MCF 10A (cell line): ENCODE results near the gene LRMDA. TPM values are rescaled to one million over a fixed set of nuclear protein-coding genes. Genes with fewer than 3 reads are reported as not detected.

Experiments used
- BruUV-seq: library from RNA; stranded (reverse); fragments of 400-500 nt; replicated peaks from 2 replicates; lab custom pipeline; 2021; lab: Mats Ljungman, UMichigan
- CTCF ChIA-PET: fragments of 300-600 bp; sonication (Branson Sonifier 250); formaldehyde crosslinking; extraction: SDS; loops from one replicate; lab custom pipeline; 2021; ENCODE audit warnings: antibody characterized with exemption, inconsistent platforms; lab: Yijun Ruan, JAX
- POLR2A ChIA-PET: fragments of 300-600, 350-650 bp; sonication (Branson Sonifier 250); formaldehyde crosslinking; extraction: SDS; loops from one replicate; lab custom pipeline; 2020; ENCODE audit warnings: antibody characterized with exemption, inconsistent platforms; lab: Yijun Ruan, JAX
- DNase-seq: peaks from one replicate; pipeline ENCODE4 v3.0.0-alpha.2; 2018; ENCODE audit not compliant: unreplicated experiment
- H3K27ac Mint-ChIP-seq: one replicate; pipeline ENCODE4 v1.8.0; 2022; ENCODE audit warnings: mild to moderate bottlenecking, low read depth, mixed read lengths; ENCODE audit not compliant: unreplicated experiment
- H3K27me3 Mint-ChIP-seq: one replicate; pipeline ENCODE4 v1.8.0; 2022; ENCODE audit warnings: mixed read lengths; ENCODE audit not compliant: insufficient read depth, unreplicated experiment
- H3K36me3 Mint-ChIP-seq: one replicate; pipeline ENCODE4 v1.8.0; 2022; ENCODE audit warnings: mild to moderate bottlenecking, moderate library complexity, mixed read lengths; ENCODE audit not compliant: insufficient read depth, unreplicated experiment
- H3K4me1 Mint-ChIP-seq: one replicate; pipeline ENCODE4 v1.8.0; 2022; ENCODE audit warnings: mixed read lengths; ENCODE audit not compliant: insufficient read depth, unreplicated experiment
- H3K4me3 Mint-ChIP-seq: one replicate; pipeline ENCODE4 v1.8.0; 2022; ENCODE audit warnings: mild to moderate bottlenecking, moderate library complexity, mixed read lengths; ENCODE audit not compliant: unreplicated experiment
- H3K9me3 Mint-ChIP-seq: one replicate; pipeline ENCODE4 v1.8.0; 2022; ENCODE audit warnings: mixed read lengths; ENCODE audit not compliant: unreplicated experiment
- intact Hi-C: fragments of 100-400 bp; cut with micrococcal nuclease; formaldehyde crosslinking; loops from 2 replicates; pipeline ENCODE4 v1.14.1; 2022
- total RNA-seq: library from RNA; stranded (reverse); gene quantifications from 2 replicates; pipeline ENCODE4 v1.2.3, GENCODE V29; 2022
- TF ChIP-seq, protein P1 (sequence below): fragments of 200-600 bp; IDR thresholded peaks from one replicate; pipeline ENCODE4 v1.8.0; 2022; ENCODE audit warnings: antibody characterized with exemption, mild to moderate bottlenecking; ENCODE audit not compliant: unreplicated experiment

LRMDA gene
- total RNA-seq, 1 experiment from 2014 or later = not detected

- intact Hi-C loops = no loop called here
- DNase-seq = peak; percentile 44
- peaks cover 23% of the 10 kb centered on the region for H3K4me1 Mint-ChIP-seq
- H3K27ac Mint-ChIP-seq = no peak overlapping the region
- H3K27me3 Mint-ChIP-seq = no peaks in the 10 kb centered on the region
- CTCF ChIA-PET = interaction anchor here (0.9 to 1.2 kb wide), 2 partner anchors 48 to 681 kb away, joined by 3 to 5 read pairs; partner anchors contain the start of gene ZNF503
- H3K36me3 Mint-ChIP-seq = no peaks in the 10 kb centered on the region
- no peak overlapping the region for H3K4me3 Mint-ChIP-seq
- TF ChIP-seq, protein P1, sequence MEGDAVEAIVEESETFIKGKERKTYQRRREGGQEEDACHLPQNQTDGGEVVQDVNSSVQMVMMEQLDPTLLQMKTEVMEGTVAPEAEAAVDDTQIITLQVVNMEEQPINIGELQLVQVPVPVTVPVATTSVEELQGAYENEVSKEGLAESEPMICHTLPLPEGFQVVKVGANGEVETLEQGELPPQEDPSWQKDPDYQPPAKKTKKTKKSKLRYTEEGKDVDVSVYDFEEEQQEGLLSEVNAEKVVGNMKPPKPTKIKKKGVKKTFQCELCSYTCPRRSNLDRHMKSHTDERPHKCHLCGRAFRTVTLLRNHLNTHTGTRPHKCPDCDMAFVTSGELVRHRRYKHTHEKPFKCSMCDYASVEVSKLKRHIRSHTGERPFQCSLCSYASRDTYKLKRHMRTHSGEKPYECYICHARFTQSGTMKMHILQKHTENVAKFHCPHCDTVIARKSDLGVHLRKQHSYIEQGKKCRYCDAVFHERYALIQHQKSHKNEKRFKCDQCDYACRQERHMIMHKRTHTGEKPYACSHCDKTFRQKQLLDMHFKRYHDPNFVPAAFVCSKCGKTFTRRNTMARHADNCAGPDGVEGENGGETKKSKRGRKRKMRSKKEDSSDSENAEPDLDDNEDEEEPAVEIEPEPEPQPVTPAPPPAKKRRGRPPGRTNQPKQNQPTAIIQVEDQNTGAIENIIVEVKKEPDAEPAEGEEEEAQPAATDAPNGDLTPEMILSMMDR = no peak
- POLR2A ChIA-PET = no interaction called here
- H3K9me3 Mint-ChIP-seq = peaks cover 7% of the 10 kb centered on the region
- BruUV-seq = no TSS peak
These were observed 650.8 kb downstream of the LRMDA start for GRCh38 chr10:76082232-76082631.

DNA sequence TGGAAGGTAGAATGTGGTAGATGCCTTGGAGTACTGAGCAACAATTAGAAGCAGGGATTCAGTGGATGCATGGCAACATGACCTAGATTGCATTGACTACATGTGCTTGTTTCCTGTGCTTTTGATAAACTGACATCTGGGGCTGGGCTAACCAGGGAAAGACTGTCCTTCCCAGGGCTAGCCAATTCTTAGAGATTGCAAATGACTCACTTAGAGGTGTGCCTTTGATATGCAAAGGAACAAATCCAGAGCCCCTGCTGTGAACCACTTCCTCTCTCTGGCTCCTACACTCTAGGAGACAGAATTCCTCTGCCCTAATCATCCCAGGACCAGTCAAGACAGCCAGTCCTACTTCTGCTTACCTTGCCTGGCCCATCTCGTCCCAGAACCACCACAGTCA is 651.5 kb downstream of the LRMDA start:
- POLR2A ChIA-PET = interaction anchor here (0.6 kb wide), 1 partner anchor 19 kb away, joined by 3 read pairs; no protein-coding TSS in a partner anchor
- CTCF ChIA-PET = interaction anchor here (0.6 to 1.2 kb wide), 3 partner anchors 432 to 681 kb away, joined by 3 read pairs; partner anchors contain the start of gene ZNF503
- H3K36me3 Mint-ChIP-seq = no peaks in the 10 kb centered on the region
- no TSS peak for BruUV-seq
- TF ChIP-seq, protein P1 = no peak
- no peak overlapping the region for H3K4me3 Mint-ChIP-seq
- H3K4me1 Mint-ChIP-seq = peaks cover 23% of the 10 kb centered on the region
- intact Hi-C loops = no loop called here
- no peak overlapping the region for H3K27ac Mint-ChIP-seq
- peaks cover 7% of the 10 kb centered on the region for H3K9me3 Mint-ChIP-seq
- H3K27me3 Mint-ChIP-seq = no peaks in the 10 kb centered on the region
- DNase-seq = peak; percentile 86

DNA sequence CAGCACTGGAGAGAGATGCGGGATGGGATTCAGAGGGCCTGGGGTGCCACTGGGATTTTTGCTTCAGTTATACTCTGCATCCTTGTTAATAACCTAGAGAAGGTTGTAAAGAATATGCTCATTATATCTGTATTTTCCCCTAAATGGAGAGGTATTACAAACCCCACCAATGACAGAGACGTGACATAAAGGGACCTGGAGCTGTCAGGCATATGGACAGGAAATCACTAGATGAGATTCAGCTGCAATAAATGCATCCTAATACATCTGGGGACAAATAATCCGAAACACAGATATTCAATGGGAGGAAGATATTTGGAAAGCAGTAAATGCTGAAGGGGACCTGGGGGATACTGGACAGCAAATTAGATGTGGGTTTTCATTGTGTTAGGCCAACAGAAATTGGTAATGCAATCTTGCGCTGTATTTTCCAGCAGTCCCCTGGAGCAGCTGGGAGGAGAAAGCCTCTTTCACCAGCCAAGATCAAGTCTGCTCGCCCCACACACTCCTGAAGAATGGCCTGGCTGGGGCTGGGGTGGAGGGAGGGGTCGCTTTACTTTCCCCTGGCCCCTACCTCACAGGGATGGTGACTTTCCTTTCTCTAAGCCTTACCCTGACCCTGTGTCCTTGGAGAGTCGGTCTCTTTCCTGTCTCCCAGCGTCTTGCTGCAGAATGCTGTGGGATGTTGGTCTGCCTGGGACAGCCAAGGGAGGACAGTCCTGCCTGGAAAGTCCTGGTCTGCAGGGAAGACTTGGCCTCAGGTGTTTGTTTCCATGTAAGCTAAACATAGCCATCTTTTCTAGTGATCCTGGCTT is 653.8 kb downstream of the LRMDA start:
- no peak for DNase-seq
- CTCF ChIA-PET = interaction anchor here (0.6 to 1.4 kb wide), 5 partner anchors 73 to 898 kb away, joined by 3 to 4 read pairs (median 3); no protein-coding TSS in a partner anchor
- TF ChIP-seq, protein P1 = no peak
- H3K36me3 Mint-ChIP-seq = no peaks in the 10 kb centered on the region
- no TSS peak for BruUV-seq
- peaks cover 23% of the 10 kb centered on the region for H3K4me1 Mint-ChIP-seq
- H3K27ac Mint-ChIP-seq = no peak overlapping the region
- H3K27me3 Mint-ChIP-seq = no peaks in the 10 kb centered on the region
- peaks cover 1% of the 10 kb centered on the region for H3K9me3 Mint-ChIP-seq
- no peak overlapping the region for H3K4me3 Mint-ChIP-seq
- POLR2A ChIA-PET = no interaction called here
- intact Hi-C loops = no loop called here

DNA sequence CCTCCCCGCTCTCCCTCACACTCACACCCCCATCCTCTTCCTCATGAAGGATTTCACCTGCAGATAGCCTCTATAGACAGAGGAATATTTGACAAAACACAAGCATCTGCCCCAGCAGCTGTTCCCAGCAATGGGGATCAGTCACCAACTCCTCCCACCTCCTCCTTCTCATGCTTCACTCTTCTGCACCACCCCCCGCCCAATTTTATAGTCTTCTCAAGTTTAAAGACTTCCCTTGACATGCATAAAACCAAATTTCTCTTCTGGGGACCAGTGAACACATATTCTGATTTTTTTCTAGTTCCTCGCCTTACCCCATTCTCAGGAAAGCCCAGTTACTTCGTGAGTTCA is 654.4 kb downstream of the LRMDA start:
- no TSS peak for BruUV-seq
- CTCF ChIA-PET = interaction anchor here (0.6 to 1.4 kb wide), 3 partner anchors 73 to 485 kb away, joined by 3 to 4 read pairs (median 3); no protein-coding TSS in a partner anchor

More for the DNA sequence above, 654.4 kb downstream of the LRMDA start:
- TF ChIP-seq, protein P1 = no peak
- POLR2A ChIA-PET = no interaction called here
- H3K4me1 Mint-ChIP-seq = peaks cover 20% of the 10 kb centered on the region
- H3K9me3 Mint-ChIP-seq = peaks cover 6% of the 10 kb centered on the region
- H3K27me3 Mint-ChIP-seq = no peaks in the 10 kb centered on the region
- H3K27ac Mint-ChIP-seq = no peak overlapping the region
- no peak overlapping the region for H3K4me3 Mint-ChIP-seq
- DNase-seq = no peak
- H3K36me3 Mint-ChIP-seq = no peaks in the 10 kb centered on the region
- intact Hi-C loops = loop anchor here (2.0 kb wide), 1 partner anchor 683 kb away; no protein-coding TSS in a partner anchor
